ENCODE measurements around the gene NBAS.

DNA sequence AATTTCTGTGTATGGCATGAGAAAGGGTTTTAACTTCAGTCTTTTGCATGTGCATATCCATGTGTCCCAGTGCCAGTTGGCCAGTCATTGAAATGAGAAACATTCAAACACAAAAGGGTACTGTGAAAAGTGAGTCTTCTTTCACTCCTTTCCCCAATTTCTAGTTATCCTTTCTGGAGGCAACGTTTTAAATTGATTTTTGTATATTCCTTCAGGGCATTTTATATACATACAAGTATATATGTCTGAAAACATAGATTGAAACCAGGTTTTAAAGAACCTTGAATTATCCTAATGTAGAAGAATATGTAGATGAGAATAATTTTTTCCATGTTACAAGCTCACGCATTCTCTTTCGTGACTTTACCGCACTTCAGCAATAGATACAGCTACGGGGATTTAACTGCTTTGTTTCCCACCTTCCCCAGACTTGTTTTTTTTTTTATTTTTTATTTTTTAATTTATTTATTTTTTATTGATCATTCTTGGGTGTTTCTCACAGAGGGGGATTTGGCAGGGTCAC, 49.4 kb upstream of the NBAS start:
- TF ChIP-seq, protein P1, sequence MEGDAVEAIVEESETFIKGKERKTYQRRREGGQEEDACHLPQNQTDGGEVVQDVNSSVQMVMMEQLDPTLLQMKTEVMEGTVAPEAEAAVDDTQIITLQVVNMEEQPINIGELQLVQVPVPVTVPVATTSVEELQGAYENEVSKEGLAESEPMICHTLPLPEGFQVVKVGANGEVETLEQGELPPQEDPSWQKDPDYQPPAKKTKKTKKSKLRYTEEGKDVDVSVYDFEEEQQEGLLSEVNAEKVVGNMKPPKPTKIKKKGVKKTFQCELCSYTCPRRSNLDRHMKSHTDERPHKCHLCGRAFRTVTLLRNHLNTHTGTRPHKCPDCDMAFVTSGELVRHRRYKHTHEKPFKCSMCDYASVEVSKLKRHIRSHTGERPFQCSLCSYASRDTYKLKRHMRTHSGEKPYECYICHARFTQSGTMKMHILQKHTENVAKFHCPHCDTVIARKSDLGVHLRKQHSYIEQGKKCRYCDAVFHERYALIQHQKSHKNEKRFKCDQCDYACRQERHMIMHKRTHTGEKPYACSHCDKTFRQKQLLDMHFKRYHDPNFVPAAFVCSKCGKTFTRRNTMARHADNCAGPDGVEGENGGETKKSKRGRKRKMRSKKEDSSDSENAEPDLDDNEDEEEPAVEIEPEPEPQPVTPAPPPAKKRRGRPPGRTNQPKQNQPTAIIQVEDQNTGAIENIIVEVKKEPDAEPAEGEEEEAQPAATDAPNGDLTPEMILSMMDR (optimal IDR thresholded peaks at IDR 0.05 in 1 of 3, IDR thresholded peaks at IDR 0.05 in 1 of 3, conservative IDR thresholded peaks at IDR 0.05 in 1 of 3; ENCODE audit: extremely low read depth in 1 of 3, insufficient read depth in 2 of 3, low read length in 3 of 3), result no peak
- no peak for TF ChIP-seq EZH2 (IDR thresholded peaks at IDR 0.05; ENCODE audit: low read length)

All from keratinocyte (primary cell).